Transverse colon (tissue), 4 donors: ENCODE measurements around the gene TTBK1. TPM values are rescaled to one million over a fixed set of nuclear protein-coding genes. Genes with fewer than 3 reads are reported as not detected.

Experiments
- DNase-seq: peaks from one replicate; pipeline ENCODE4 v3.0.0-alpha.2; 2019
- H3K27ac ChIP-seq, 4 donors: fragments of 200-600 bp; sonication (generic); 2 replicates each; pipeline ENCODE4 v1.5.1; 2016 to 2018; ENCODE audit warnings: inconsistent platforms in 4 of 4
- H3K27me3 ChIP-seq: fragments of 200-600 bp; sonication (generic); 2 replicates; pipeline ENCODE4 v1.5.1; 2017; ENCODE audit warnings: inconsistent platforms
- H3K36me3 ChIP-seq, 4 donors: fragments of 200-600 bp; sonication (generic); 2 replicates each; pipeline ENCODE4 v1.5.1; 2017 to 2019; ENCODE audit warnings: inconsistent platforms in 4 of 4
- H3K4me1 ChIP-seq, 4 donors: fragments of 200-600 bp; sonication (generic); 2 replicates each; pipeline ENCODE4 v1.5.1; 2017 to 2020; ENCODE audit warnings: inconsistent platforms in 4 of 4
- H3K4me3 ChIP-seq, 4 donors: fragments of 200-600 bp; sonication (generic); 1 replicate in 1 of 4; 2 replicates in 3 of 4; pipeline versions ENCODE4 v1.5.1 to v1.6.1; 2017 to 2019; ENCODE audit warnings: inconsistent platforms in 4 of 4
- H3K9me3 ChIP-seq, 2 donors: fragments of 200-600 bp; sonication (generic); 2 replicates each; pipeline ENCODE4 v1.5.1; 2017 to 2019; ENCODE audit warnings: inconsistent platforms in 2 of 2
- CTCF ChIP-seq, 5 experiments: fragments of 200-600 bp in 3 of 5; fragments of 450-650 bp in 2 of 5; sonication (generic) in 3 of 5; IDR thresholded peaks; 1 replicate in 2 of 5; 2 replicates in 3 of 5; pipeline ENCODE4 v1.5.1; 2016 to 2017; ENCODE audit warnings: antibody characterized with exemption in 5 of 5, inconsistent platforms in 3 of 5, mild to moderate bottlenecking in 2 of 5, moderate library complexity in 1 of 5
- EP300 ChIP-seq: sonication (generic); formaldehyde crosslinking; IDR thresholded peaks from one replicate; pipeline ENCODE4 v1.6.1; 2017; ENCODE audit warnings: antibody characterized with exemption, low read depth
- POLR2A ChIP-seq: fragments of 450-650 bp; IDR thresholded peaks from one replicate; pipeline ENCODE4 v1.6.1; 2016; ENCODE audit warnings: antibody characterized with exemption, mild to moderate bottlenecking, moderate library complexity
- POLR2AphosphoS5 ChIP-seq, 3 donors: sonication (generic); formaldehyde crosslinking; IDR thresholded peaks; one replicate each; pipeline ENCODE4 v1.6.1; 2016; ENCODE audit warnings: antibody characterized with exemption in 3 of 3
- WGBS, 2 donors: methylation state at CpG; one replicate each; pipeline ENCODE4 v1.1.5; 2018; ENCODE audit warnings: low coverage in 1 of 2; 5-methylcytosine and 5-hydroxymethylcytosine counted together
- in situ Hi-C, 4 donors: fragments of 200-750 bp; cut with MboI; loops; one replicate each; pipeline versions ENCODE4 v1.15.0 to v1.15.1; 2017; ENCODE audit warnings: low sequenced_read_pairs in 3 of 4, low pct_ligation_motif_present in 1 of 4, low pct_unique_long_range_greater_than_20kb in 1 of 4
- intact Hi-C: fragments of 100-400 bp; cut with DNase I; formaldehyde crosslinking; loops from one replicate; pipeline ENCODE4 v1.15.1; 2023; ENCODE audit warnings: low total_unique reads
- total RNA-seq, 4 donors: library from RNA; depleted of rRNA; stranded (reverse); fragments of >200 nt; gene quantifications; one replicate each; pipeline ENCODE4 v1.1.0, GENCODE V29; 2016

TTBK1 gene
- total RNA-seq, 4 donors from 2014 or later = 0.20 to 1.1 (median 0.36) TPM

- DNase-seq = no peak
- WGBS, 2 donors = 79 to 82% methylated on average over 10 to 30 of the region's 32 CpGs
- in situ Hi-C loops (no loop called here), intact Hi-C loops (no loop called here)
- Histone ChIP-seq H3K36me3 (no peaks in the 10 kb centered on the region), H3K4me1 (peaks cover 9 to 26% (median 21%) of the 10 kb centered on the region in 4 donors), H3K27ac (no peak overlapping the region), H3K4me3 (no peak overlapping the region), H3K27me3 (peaks cover 13% of the 10 kb centered on the region), H3K9me3 (no peaks in the 10 kb centered on the region)
- TF ChIP-seq POLR2AphosphoS5 (IDR thresholded peaks at IDR 0.05) (no peak), EP300 (no peak), CTCF (IDR thresholded peaks at IDR 0.05) (no peak), POLR2A (no peak)
Measured at GRCh38 chr6:43282636-43283513, 39.6 kb downstream of the TTBK1 start.

GRCh38 chr6:43283514-43283901 lies 40.2 kb downstream of the TTBK1 start:
- WGBS, 2 donors = 81% methylated on average over 14 of the region's 18 CpGs; no CpG with 5 or more reads in 1 of the 2 donors
- Histone ChIP-seq H3K4me3 (no peak overlapping the region), H3K36me3 (no peaks in the 10 kb centered on the region), H3K9me3 (no peaks in the 10 kb centered on the region), H3K4me1 (peaks cover 9 to 26% (median 20%) of the 10 kb centered on the region in 4 donors), H3K27me3 (peaks cover 13% of the 10 kb centered on the region), H3K27ac (no peak overlapping the region)
- no peak for DNase-seq
- in situ Hi-C loops (no loop called here), intact Hi-C loops (no loop called here)
- TF ChIP-seq POLR2A (no peak), POLR2AphosphoS5 (IDR thresholded peaks at IDR 0.05) (no peak), CTCF (IDR thresholded peaks at IDR 0.05) (no peak), EP300 (no peak)

GRCh38 chr6:43283905-43284304 lies 40.6 kb downstream of the TTBK1 start:
- Histone ChIP-seq H3K27ac (no peak overlapping the region), H3K36me3 (no peaks in the 10 kb centered on the region), H3K4me1 (peaks cover 7 to 26% (median 17%) of the 10 kb centered on the region in 4 donors), H3K27me3 (peaks cover 13% of the 10 kb centered on the region), H3K4me3 (no peak overlapping the region), H3K9me3 (no peaks in the 10 kb centered on the region)
- TF ChIP-seq EP300 (no peak), POLR2AphosphoS5 (IDR thresholded peaks at IDR 0.05) (no peak), CTCF (IDR thresholded peaks at IDR 0.05) (no peak), POLR2A (no peak)
- intact Hi-C loops (no loop called here), in situ Hi-C loops (no loop called here)
- no peak for DNase-seq
- WGBS, 2 donors = 86% methylated on average over 21 of the region's 27 CpGs; no CpG with 5 or more reads in 1 of the 2 donors

GRCh38 chr6:43284991-43285781 lies 41.9 kb downstream of the TTBK1 start:
- DNase-seq = no peak
- in situ Hi-C loops = no loop called here
- peaks cover 13% of the 10 kb centered on the region for H3K27me3 ChIP-seq

More at GRCh38 chr6:43284991-43285781, 41.9 kb downstream of the TTBK1 start:
- 69% methylated on average over 71 of the region's 83 CpGs; no CpG with 5 or more reads in 1 of the 2 donors for WGBS, 2 donors
- H3K9me3 ChIP-seq = no peaks in the 10 kb centered on the region
- H3K36me3 ChIP-seq = no peaks in the 10 kb centered on the region
- H3K4me3 ChIP-seq = no peak overlapping the region
- H3K27ac ChIP-seq = no peak overlapping the region
- intact Hi-C loops = no loop called here
- H3K4me1 ChIP-seq = peaks cover 0 to 22% (median 13%) of the 10 kb centered on the region in 4 donors
- TF ChIP-seq POLR2A = no peak
- no peak for TF ChIP-seq POLR2AphosphoS5 (IDR thresholded peaks at IDR 0.05)
- no peak for TF ChIP-seq EP300
